HAP-1 (cell line): Measurements from ENCODE around the gene KDSR.

Experiments used
- DNase-seq, 2 experiments: peaks; one replicate each; pipeline ENCODE4 v3.0.0-alpha.2; 2016 to 2020; ENCODE audit warnings: low spot score in 2 of 2
- H3K27me3 ChIP-seq: fragments of 250-450 bp; sonication (Bioruptor Pico); 2 replicates; pipeline ENCODE4 v1.5.1; 2020; ENCODE audit warnings: low read depth, mild to moderate bottlenecking, moderate library complexity
- H3K36me3 ChIP-seq: fragments of 250-450 bp; sonication (Bioruptor Pico); replicated peaks from 2 replicates; pipeline ENCODE4 v1.5.1; 2020; ENCODE audit warnings: mild to moderate bottlenecking
- H3K4me1 ChIP-seq: fragments of 250-450 bp; sonication (Bioruptor Pico); 2 replicates; pipeline ENCODE4 v1.5.1; 2020; ENCODE audit warnings: mild to moderate bottlenecking
- H3K4me3 ChIP-seq: fragments of 250-450 bp; sonication (Bioruptor Pico); 2 replicates; pipeline ENCODE4 v1.5.1; 2020; ENCODE audit warnings: mild to moderate bottlenecking, moderate library complexity
- H3K9me3 ChIP-seq: fragments of 250-450 bp; sonication (Bioruptor Pico); 2 replicates; pipeline ENCODE4 v1.5.1; 2020; ENCODE audit warnings: mild to moderate bottlenecking, moderate library complexity
- in situ Hi-C: fragments of 300-500 bp; cut with MboI; formaldehyde crosslinking; loops from 3 replicates; pipeline ENCODE4 v1.14.3; 2020; ENCODE audit warnings: low sequenced_read_pairs, inconsistent platforms, mixed read lengths

Gene KDSR

DNA sequence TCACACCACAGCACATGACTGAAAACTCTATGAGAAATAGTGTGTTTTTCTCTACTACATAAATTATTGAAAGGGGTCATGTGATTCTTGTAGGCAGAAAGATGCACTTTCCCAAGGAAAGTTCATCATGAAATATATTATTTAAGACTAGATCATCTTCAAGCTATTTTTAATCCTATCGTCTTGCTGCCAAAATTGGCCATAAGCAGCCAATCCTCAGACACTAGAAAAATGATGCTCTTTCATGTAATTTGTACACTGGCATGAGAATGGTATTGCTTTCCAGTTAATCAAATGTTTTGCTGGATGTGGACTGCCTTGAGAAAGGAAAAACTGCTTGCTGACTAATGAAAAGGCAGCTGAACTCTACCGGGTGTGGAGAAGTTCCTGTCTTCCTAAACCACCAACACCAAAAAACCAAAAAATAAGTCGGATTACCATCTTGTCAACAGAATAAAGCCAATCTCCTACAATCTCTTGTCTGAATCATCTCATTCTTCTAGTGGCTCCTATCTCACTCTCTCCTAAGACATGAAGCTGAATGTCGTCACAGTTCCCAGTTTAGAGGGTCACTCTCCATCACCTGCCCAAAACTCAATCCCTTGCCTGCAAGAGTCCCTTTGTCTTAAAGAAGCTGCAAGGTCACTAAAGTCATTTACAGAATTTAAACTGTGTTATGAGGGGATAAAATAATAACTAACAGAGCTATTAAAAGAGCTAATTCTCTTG lies 52.8 kb downstream of the KDSR start:
- in situ Hi-C loops: loop anchor here (25.0 kb wide), 1 partner anchor 177 kb away; no protein-coding TSS in a partner anchor
- H3K4me1 ChIP-seq: peaks cover 7% of the 10 kb centered on the region; the same call in 1 of the 2 replicates
- no peaks in the 10 kb centered on the region for H3K27me3 ChIP-seq
- no peaks in the 10 kb centered on the region for H3K36me3 ChIP-seq
- no peak overlapping the region for H3K4me3 ChIP-seq
- no peaks in the 10 kb centered on the region for H3K9me3 ChIP-seq
- no peak for DNase-seq

DNA sequence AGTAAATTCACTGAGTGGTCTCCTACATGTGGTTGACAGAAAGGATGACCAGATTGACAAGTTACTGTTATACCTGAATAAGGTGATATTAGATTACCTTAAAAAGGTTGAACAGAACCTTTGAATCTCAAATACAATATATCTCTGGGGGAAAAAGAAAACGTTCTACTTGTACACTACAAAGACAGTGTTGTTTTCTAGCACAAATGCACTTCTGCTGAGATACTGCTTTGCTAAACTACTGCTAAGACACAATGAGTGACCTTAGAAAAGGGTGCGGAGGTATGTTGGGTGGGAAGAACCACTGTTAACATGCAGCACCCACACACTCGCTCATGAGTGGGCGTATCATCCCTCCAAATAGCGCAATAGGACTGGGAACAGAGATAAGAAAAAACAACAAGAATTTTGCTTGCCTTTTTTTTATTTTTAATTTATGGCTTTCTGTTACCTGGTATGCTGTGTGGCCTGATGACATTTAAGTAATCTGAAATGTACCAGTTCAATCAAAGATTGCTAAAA lies 53.5 kb downstream of the KDSR start:
- H3K27me3 ChIP-seq: no peaks in the 10 kb centered on the region
- peaks cover 7% of the 10 kb centered on the region; the same call in 1 of the 2 replicates for H3K4me1 ChIP-seq
- H3K36me3 ChIP-seq: no peaks in the 10 kb centered on the region
- DNase-seq: no peak
- in situ Hi-C loops: loop anchor here (25.0 kb wide), 1 partner anchor 176 kb away; no protein-coding TSS in a partner anchor
- no peaks in the 10 kb centered on the region for H3K9me3 ChIP-seq
- no peak overlapping the region for H3K4me3 ChIP-seq

DNA sequence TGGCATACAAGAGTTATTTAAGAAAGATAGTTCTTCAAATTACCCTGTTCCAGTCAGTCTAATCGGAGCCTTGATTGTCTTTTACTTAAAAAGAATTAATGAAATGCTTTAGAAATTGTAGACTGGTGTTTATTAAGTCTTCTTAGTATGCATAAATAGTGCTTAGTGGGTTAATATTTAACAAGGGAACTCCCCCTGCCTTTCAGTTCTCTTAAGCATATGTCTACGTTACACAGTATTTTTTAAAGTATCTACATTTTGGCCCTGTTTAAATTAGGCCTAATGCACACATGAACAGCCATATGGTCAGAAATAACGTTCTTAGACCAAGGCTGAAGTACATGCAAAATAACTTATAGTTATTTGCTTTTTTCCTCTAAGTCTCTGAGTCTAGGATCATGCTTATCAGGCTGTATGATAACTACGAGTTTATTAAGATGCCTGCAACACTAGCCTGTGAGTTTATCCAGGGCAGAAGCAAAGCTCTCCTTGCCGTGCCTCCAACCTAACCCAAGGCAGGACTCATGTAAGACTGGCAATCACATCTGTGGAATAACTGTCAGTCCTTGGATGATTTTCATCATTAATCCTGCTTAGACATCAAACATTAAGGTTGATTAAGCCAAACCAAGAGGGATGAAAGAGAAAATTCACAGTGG lies 54.1 kb downstream of the KDSR start:
- Histone ChIP-seq H3K27me3 (no peaks in the 10 kb centered on the region), H3K9me3 (no peaks in the 10 kb centered on the region), H3K36me3 (no peaks in the 10 kb centered on the region), H3K4me1 (peaks cover 7% of the 10 kb centered on the region; the same call in 1 of the 2 replicates), H3K4me3 (no peak overlapping the region)
- in situ Hi-C loops: loop anchor here (25.0 kb wide), 1 partner anchor 176 kb away; no protein-coding TSS in a partner anchor
- no peak for DNase-seq

DNA sequence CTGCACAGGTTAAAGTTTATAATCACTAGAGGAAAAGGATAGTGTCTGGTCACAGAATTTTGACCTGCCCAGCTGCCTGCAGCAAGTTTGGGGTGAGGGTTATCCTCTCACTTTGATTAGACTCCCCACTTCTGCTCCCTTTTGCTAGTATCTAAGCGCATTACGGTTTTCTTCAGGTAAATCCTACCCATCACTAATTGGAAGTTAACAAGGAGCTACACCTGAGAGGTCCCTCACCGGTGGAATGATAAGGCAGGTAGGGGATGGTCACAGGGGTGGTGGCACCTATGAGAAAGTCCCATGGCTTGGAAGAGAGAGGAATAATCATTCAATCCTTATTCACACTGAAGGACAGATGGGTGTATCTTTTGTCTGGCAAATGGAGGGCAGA lies 55.0 kb downstream of the KDSR start:
- in situ Hi-C loops: loop anchor here (25.0 kb wide), 1 partner anchor 175 kb away; no protein-coding TSS in a partner anchor
- H3K4me1 ChIP-seq: peaks cover 1% of the 10 kb centered on the region; the same call in 1 of the 2 replicates
- no peak for DNase-seq
- no peaks in the 10 kb centered on the region for H3K36me3 ChIP-seq
- H3K9me3 ChIP-seq: no peaks in the 10 kb centered on the region
- H3K27me3 ChIP-seq: no peaks in the 10 kb centered on the region
- no peak overlapping the region for H3K4me3 ChIP-seq

DNA sequence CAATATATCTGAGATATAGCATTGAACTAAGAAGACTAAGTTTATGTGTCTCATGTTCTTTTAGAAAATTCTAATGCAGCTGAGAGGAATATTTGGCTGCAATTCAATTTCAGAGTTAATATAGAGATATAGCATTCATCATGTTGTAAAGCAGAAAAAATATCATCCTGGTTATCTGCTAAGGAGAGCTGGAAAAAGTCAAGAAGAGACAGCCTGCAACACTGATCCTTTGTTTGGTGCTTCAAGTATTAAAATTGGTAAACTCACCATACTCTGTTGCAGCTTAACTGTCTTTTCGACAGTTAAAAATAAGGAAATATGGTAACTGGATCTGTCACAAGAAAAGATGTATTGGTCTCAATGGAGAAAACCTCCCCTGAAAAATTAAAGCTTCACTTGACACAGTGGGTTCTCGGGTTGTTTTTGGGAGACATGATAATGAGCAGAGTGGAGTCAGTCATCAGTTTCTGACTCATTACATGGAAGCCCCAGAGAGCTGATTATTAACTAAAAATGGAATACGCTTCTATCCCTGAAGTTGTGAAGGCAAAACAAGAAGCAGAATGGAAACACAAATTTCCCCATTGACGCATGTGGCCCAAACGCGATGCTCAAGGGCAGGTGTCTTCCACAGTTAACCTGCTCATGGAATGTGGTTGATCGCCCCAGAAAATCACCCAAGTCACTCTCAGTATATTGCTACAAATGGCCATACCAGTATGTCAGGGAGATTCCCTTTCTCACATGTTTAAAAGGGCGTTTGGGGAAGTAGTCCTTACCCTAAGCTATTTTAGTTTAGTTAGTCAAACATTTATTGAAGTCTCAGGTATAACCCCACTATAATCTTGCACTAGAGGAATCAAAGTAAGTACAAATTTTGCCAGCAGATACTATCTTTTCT lies 55.6 kb downstream of the KDSR start:
- in situ Hi-C loops: loop anchor here (25.0 kb wide), 1 partner anchor 174 kb away; no protein-coding TSS in a partner anchor
- H3K27me3 ChIP-seq: no peaks in the 10 kb centered on the region
- no peaks in the 10 kb centered on the region for H3K9me3 ChIP-seq
- H3K4me3 ChIP-seq: no peak overlapping the region
- H3K4me1 ChIP-seq: no peaks in the 10 kb centered on the region
- H3K36me3 ChIP-seq: no peaks in the 10 kb centered on the region
- no peak for DNase-seq

DNA sequence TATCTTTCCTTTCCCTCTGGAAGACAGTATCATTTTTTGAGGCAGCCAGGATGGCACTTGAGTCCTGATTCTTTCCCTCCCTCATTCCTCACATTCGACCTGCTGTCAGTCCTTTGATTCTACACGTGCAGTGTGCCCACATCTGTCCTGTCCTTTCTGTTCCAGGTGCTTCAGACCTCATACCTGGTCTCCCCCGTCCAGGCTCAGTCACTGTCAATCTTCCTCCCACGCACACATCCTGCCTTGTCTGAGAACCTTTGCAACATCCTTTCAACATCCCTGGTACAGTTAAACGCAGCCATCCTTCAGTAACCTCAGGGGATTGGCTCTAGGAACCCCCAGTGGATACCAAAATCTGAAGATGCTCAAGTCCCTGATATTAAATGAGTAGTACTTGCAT lies 57.6 kb downstream of the KDSR start:
- no peaks in the 10 kb centered on the region for H3K4me1 ChIP-seq
- no peaks in the 10 kb centered on the region for H3K27me3 ChIP-seq
- H3K36me3 ChIP-seq: no peaks in the 10 kb centered on the region
- no peak overlapping the region for H3K4me3 ChIP-seq
- H3K9me3 ChIP-seq: no peaks in the 10 kb centered on the region
- in situ Hi-C loops: loop anchor here (25.0 kb wide), 1 partner anchor 172 kb away; no protein-coding TSS in a partner anchor
- DNase-seq: no peak

DNA sequence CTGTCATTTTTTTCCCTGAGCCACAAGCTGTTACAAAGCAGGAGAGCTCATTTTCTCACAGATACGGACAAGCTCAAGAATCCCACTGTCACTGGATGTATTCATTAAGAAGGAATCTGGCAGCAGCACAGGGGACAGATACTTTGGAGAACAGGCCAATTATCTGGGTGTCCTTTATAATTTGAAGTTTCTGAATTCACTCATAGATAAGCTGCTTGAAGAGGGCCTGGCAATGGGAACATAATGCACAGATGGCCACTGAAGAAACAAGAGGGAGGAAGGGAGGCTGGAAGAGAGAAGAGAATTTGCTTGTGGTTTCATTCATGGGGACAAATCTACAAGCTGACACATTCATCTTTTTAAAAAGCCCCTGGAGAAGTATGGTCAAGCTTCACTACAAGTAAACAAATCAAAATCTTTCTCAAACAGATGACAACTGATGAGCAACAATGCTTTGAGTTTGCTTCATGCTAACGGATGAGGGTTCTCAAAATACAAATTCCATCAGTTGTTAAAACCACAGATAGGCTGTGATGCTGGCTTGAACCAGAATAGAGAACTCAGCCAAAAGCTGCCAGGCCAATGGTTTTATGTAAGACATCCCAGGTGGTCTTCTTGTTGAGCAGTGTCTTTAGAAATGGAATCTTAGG lies 59.3 kb downstream of the KDSR start:
- Histone ChIP-seq H3K27me3 (no peaks in the 10 kb centered on the region), H3K4me3 (no peak overlapping the region), H3K4me1 (no peaks in the 10 kb centered on the region), H3K9me3 (no peaks in the 10 kb centered on the region), H3K36me3 (no peaks in the 10 kb centered on the region)
- DNase-seq: no peak
- in situ Hi-C loops: loop anchor here (25.0 kb wide), 1 partner anchor 170 kb away; no protein-coding TSS in a partner anchor

DNA sequence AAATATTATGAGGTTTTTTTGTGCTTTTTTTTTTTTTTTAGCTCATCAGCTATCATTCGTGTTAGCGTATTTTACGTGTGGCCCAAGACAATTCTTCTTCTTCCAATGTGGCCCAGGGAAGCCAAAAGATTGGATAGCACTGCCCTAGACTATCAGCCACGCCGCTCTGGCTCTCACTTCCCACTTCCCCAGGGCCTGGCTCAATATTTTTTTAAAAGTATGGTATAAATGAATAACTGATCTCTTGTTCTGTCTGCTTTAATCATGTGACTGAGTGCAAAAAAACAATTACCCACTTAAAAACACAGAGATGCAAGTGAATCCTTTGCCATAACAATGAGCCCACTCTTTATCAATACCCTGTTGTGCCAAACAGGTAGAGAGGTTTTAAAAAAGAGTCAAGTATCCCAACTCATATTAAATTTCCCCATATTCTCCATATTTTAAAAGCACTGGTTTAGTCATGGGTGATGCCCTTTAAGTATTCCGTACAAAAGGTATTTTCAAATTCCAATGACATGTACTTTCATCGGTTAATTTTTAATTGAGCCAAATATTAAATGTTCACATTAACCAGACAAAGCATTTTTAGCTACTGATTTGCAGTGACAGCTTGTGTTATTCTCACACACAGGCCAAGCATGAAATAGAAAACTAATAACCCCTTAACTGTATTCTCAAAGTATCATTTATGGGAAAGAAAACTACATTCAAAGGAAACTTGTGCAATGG lies 60.0 kb downstream of the KDSR start:
- no peak for DNase-seq
- in situ Hi-C loops: loop anchor here (25.0 kb wide), 1 partner anchor 170 kb away; no protein-coding TSS in a partner anchor

DNA sequence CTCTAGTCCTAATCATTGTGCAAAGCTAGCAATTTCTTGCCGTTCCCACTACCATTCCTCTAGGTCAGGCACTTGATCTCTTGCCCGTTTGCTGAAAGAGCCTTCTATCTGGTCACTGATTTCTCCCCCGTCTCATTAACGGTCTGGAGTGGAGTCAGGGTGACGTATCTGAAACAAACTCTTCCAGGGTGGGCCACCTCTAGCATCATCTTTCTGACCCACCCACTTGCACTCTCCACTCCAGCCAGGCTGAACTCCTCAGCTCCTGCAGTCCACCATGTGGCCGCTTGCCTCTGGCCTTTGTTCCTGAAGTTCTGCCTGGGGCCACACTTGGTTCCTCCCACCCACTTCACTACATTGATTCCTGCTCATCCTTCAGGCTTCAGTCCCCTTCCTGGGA lies 60.8 kb downstream of the KDSR start:
- H3K4me1 ChIP-seq: no peaks in the 10 kb centered on the region
- no peaks in the 10 kb centered on the region for H3K27me3 ChIP-seq
- in situ Hi-C loops: loop anchor here (25.0 kb wide), 1 partner anchor 169 kb away; no protein-coding TSS in a partner anchor
- H3K4me3 ChIP-seq: no peak overlapping the region
- DNase-seq: no peak
- H3K9me3 ChIP-seq: no peaks in the 10 kb centered on the region
- H3K36me3 ChIP-seq: no peaks in the 10 kb centered on the region

More for the DNA sequence above, 60.0 kb downstream of the KDSR start:
- no peak overlapping the region for H3K4me3 ChIP-seq
- no peaks in the 10 kb centered on the region for H3K9me3 ChIP-seq
- no peaks in the 10 kb centered on the region for H3K36me3 ChIP-seq
- no peaks in the 10 kb centered on the region for H3K27me3 ChIP-seq
- H3K4me1 ChIP-seq: no peaks in the 10 kb centered on the region

DNA sequence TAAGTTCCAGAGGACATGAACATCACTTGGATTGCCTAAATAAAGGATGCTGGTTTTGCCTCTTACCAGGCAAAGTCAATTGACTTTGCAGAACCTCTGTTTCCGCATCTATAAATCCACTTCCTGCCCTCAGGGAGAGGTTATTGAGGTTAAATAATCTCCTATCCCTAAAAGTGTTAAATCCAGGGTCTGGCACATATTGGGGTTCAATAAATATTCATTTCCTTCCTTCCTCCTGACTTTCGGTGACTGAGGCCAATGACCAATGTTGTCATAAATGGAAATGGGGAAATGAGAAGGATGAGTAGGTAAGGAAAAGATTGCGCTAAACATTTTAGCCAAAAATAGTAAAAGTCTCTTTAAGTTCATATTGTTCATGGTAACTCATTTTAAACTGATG lies 63.5 kb downstream of the KDSR start:
- Histone ChIP-seq H3K9me3 (no peaks in the 10 kb centered on the region), H3K27me3 (no peaks in the 10 kb centered on the region), H3K4me3 (no peak overlapping the region), H3K4me1 (no peaks in the 10 kb centered on the region), H3K36me3 (no peaks in the 10 kb centered on the region)
- no peak for DNase-seq
- in situ Hi-C loops: loop anchor here (25.0 kb wide), 1 partner anchor 166 kb away; no protein-coding TSS in a partner anchor

DNA sequence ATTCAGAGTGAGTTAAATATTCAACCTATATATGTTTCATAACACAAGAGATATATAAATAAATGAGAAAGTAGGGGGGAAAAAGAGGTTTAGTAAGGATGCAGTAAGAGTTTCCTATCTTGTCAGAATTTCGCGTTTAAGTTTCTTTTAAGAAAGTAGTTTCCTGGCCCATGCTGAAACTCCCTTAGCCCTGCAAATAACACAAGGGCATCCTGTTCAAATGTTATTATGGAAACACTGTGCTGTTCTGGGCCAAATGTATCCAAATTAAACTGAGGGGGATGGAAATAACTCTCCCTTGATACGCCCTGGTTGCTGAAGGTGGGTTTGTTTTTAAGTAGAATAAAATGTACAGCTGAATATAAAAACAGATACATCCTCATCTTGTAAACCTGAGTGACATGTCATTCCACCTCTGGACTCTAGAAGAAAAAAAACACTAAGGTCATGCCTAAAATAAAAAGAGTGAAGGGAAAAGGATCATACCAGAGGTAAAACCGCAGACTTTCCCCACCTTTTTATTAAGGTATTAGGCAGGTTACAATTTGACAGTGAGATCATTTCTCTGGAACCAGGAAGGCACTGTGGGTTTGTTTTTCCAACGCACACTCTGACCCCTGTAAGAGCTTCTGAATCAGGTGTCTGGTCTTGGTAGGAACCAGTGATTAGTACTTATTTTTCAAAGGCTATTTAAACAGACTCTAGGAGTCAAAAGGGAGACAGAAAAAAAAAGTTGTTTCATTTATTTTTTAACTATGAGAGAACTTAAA lies 64.2 kb downstream of the KDSR start:
- Histone ChIP-seq H3K4me1 (no peaks in the 10 kb centered on the region), H3K9me3 (no peaks in the 10 kb centered on the region), H3K27me3 (no peaks in the 10 kb centered on the region), H3K4me3 (no peak overlapping the region), H3K36me3 (no peaks in the 10 kb centered on the region)
- in situ Hi-C loops: loop anchor here (25.0 kb wide), 1 partner anchor 166 kb away; no protein-coding TSS in a partner anchor
- DNase-seq: no peak

DNA sequence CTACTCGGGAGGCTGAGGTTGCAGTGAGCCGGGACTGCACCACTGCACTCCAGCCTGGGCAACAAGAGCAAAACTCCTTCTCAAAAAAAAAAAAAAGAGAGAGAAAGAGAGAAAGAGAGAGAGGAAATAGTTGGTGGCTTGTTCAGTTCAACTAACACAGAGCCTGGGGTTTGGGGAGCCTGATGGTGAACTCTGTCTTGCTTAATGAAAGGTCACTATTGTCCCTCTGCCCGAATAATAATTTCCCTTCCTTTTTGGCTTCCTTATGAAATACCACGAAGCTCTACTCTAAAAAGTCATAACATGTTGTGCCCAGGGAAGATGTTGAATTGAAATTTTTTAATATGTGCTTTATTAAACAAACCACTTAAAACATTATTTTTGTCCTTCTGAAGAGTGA lies 64.8 kb downstream of the KDSR start:
- Histone ChIP-seq H3K4me1 (no peaks in the 10 kb centered on the region), H3K4me3 (no peak overlapping the region), H3K36me3 (no peaks in the 10 kb centered on the region), H3K9me3 (no peaks in the 10 kb centered on the region), H3K27me3 (no peaks in the 10 kb centered on the region)
- no peak for DNase-seq
- in situ Hi-C loops: loop anchor here (25.0 kb wide), 1 partner anchor 165 kb away; no protein-coding TSS in a partner anchor
